GM21737 (cell line): ENCODE measurements around the gene KCNIP4.

Source experiments
- ATAC-seq: cut with Tn5 transposase; IDR thresholded peaks from one replicate; pipeline ENCODE4 v1.9.1; 2021; ENCODE audit warnings: mild to moderate bottlenecking, moderate library complexity; ENCODE audit not compliant: unreplicated experiment

Gene KCNIP4

GRCh38 chr4:21605006-21605405, 343.6 kb downstream of the KCNIP4 start:
- no peak for ATAC-seq

- no peak for ATAC-seq
Measured at GRCh38 chr4:21596521-21596920, 352.1 kb downstream of the KCNIP4 start.

- no peak for ATAC-seq
Measured at GRCh38 chr4:21593671-21594001, 354.9 kb downstream of the KCNIP4 start.

- ATAC-seq, result no peak
Measured at GRCh38 chr4:21592970-21593670, 355.5 kb downstream of the KCNIP4 start.

GRCh38 chr4:21577056-21577455, 371.5 kb downstream of the KCNIP4 start:
- no peak for ATAC-seq

GRCh38 chr4:21571100-21571499, 377.5 kb downstream of the KCNIP4 start:
- no peak for ATAC-seq

- ATAC-seq, result no peak
Measured at GRCh38 chr4:21569638-21570037, 378.9 kb downstream of the KCNIP4 start.

- no peak for ATAC-seq
Measured at GRCh38 chr4:21555083-21555482, 393.5 kb downstream of the KCNIP4 start.

GRCh38 chr4:21554500-21554899, 394.1 kb downstream of the KCNIP4 start:
- ATAC-seq, result no peak

GRCh38 chr4:21554066-21554465, 394.5 kb downstream of the KCNIP4 start:
- ATAC-seq, result no peak

GRCh38 chr4:21552455-21552854, 396.1 kb downstream of the KCNIP4 start:
- no peak for ATAC-seq

- no peak for ATAC-seq
Measured at GRCh38 chr4:21544955-21545354, 403.6 kb downstream of the KCNIP4 start.

- ATAC-seq, result no peak
Measured at GRCh38 chr4:21544415-21544814, 404.2 kb downstream of the KCNIP4 start.

- no peak for ATAC-seq
Measured at GRCh38 chr4:21543514-21543913, 405.1 kb downstream of the KCNIP4 start.

- ATAC-seq, result no peak
Measured at GRCh38 chr4:21535898-21536297, 412.7 kb downstream of the KCNIP4 start.

GRCh38 chr4:21531048-21531447, 417.5 kb downstream of the KCNIP4 start:
- ATAC-seq, result no peak

GRCh38 chr4:21529214-21529613, 419.4 kb downstream of the KCNIP4 start:
- ATAC-seq, result no peak

GRCh38 chr4:21522296-21522695, 426.3 kb downstream of the KCNIP4 start:
- no peak for ATAC-seq

- ATAC-seq, result no peak
Measured at GRCh38 chr4:21517126-21517859, 431.3 kb downstream of the KCNIP4 start.

GRCh38 chr4:21514022-21514694, 434.4 kb downstream of the KCNIP4 start:
- no peak for ATAC-seq

- ATAC-seq, result no peak
Measured at GRCh38 chr4:21512353-21512752, 436.2 kb downstream of the KCNIP4 start.

- no peak for ATAC-seq
Measured at GRCh38 chr4:21507439-21507838, 441.1 kb downstream of the KCNIP4 start.
